Activated gamma-delta T cell (primary cell): ENCODE data around the gene IFNA13.

Experiments
- DNase-seq: peaks from one replicate; lab custom pipeline; 2025; lab: John Stamatoyannopoulos, UW

The IFNA13 gene

GRCh38 chr9:21357479-21358460 lies 10.1 kb downstream of the IFNA13 start:
- no peak for DNase-seq

GRCh38 chr9:21350787-21351186 lies 17.1 kb downstream of the IFNA13 start, which contains the start of gene IFNA6:
IFNA6 (minus strand) TSS chr9:21350887; CDS start chr9:21350887, 0 bp downstream.
- DNase-seq = no peak

- DNase-seq = no peak
These were observed 19.4 kb downstream of the IFNA13 start for GRCh38 chr9:21348430-21348970.

- no peak for DNase-seq
These were observed 27.1 kb downstream of the IFNA13 start for GRCh38 chr9:21340735-21341134.

GRCh38 chr9:21336457-21336856 lies 31.4 kb downstream of the IFNA13 start:
- no peak for DNase-seq

- peak; percentile 76 for DNase-seq
These were observed 32.9 kb downstream of the IFNA13 start, which contains the start of gene KLHL9 for GRCh38 chr9:21334701-21335632. KLHL9 (minus strand) TSS chr9:21335404; CDS start chr9:21334859, 545 bp downstream.

GRCh38 chr9:21333226-21333625 lies 34.6 kb downstream of the IFNA13 start:
- no peak for DNase-seq

- DNase-seq = no peak
These were observed 36.0 kb downstream of the IFNA13 start for GRCh38 chr9:21331676-21332402.

GRCh38 chr9:21326526-21327139 lies 41.2 kb downstream of the IFNA13 start:
- DNase-seq = no peak

GRCh38 chr9:21324047-21324446 lies 43.8 kb downstream of the IFNA13 start:
- DNase-seq = no peak

GRCh38 chr9:21322911-21323461 lies 44.9 kb downstream of the IFNA13 start:
- no peak for DNase-seq

GRCh38 chr9:21320465-21320864 lies 47.4 kb downstream of the IFNA13 start:
- no peak for DNase-seq

- DNase-seq = no peak
These were observed 49.6 kb downstream of the IFNA13 start for GRCh38 chr9:21317956-21318923.
